HepG2 (cell line): ENCODE results near the gene TTN. TPM values are rescaled to one million over a fixed set of nuclear protein-coding genes. Genes with fewer than 3 reads are reported as not detected.

Experiments
- CBX5 ChIP-seq: sonication (generic); formaldehyde crosslinking; IDR thresholded peaks from 2 replicates; pipeline ENCODE4 v1.4.0; 2020; ENCODE audit warnings: missing genetic modification reagents, borderline replicate concordance
- CEBPG ChIP-seq: IDR thresholded peaks from 2 replicates; pipeline ENCODE4 v1.6.1; 2016
- DR1 ChIP-seq: sonication (generic); formaldehyde crosslinking; IDR thresholded peaks from 2 replicates; pipeline ENCODE4 v1.8.0; 2021; ENCODE audit warnings: mild to moderate bottlenecking, missing genetic modification reagents, inconsistent platforms
- IRF2 ChIP-seq: IDR thresholded peaks from 2 replicates; pipeline ENCODE4 v1.6.1; 2018; ENCODE audit warnings: missing genetic modification reagents, missing compliant biosample characterization
- KLF9 ChIP-seq: IDR thresholded peaks from 2 replicates; pipeline ENCODE4 v1.6.1; 2016; ENCODE audit warnings: low read depth
- MYC ChIP-seq: sonication (generic); formaldehyde crosslinking; IDR thresholded peaks from 2 replicates; pipeline ENCODE4 v1.9.0; 2021; ENCODE audit warnings: missing genetic modification reagents, borderline replicate concordance
- MZF1 ChIP-seq: sonication (generic); formaldehyde crosslinking; IDR thresholded peaks from 2 replicates; pipeline ENCODE4 v1.8.1; 2023; ENCODE audit warnings: mild to moderate bottlenecking, missing genetic modification reagents, borderline replicate concordance
- NFYC ChIP-seq: IDR thresholded peaks from 2 replicates; pipeline ENCODE4 v1.6.1; 2016; ENCODE audit warnings: missing genetic modification reagents, missing compliant biosample characterization
- NRL ChIP-seq: sonication (generic); formaldehyde crosslinking; IDR thresholded peaks from 2 replicates; pipeline ENCODE4 v1.5.0; 2020; ENCODE audit warnings: missing genetic modification reagents, mild to moderate bottlenecking, moderate library complexity, borderline replicate concordance
- PPARG ChIP-seq: conservative IDR thresholded peaks from 2 replicates; pipeline ENCODE4 v1.6.1; 2016; ENCODE audit warnings: missing biosample characterization, missing genetic modification reagents
- RARG ChIP-seq: sonication (generic); formaldehyde crosslinking; IDR thresholded peaks from 2 replicates; pipeline ENCODE4 v1.4.0; 2020; ENCODE audit warnings: low read depth, mild to moderate bottlenecking, missing genetic modification reagents
- SATB2 ChIP-seq: sonication (generic); formaldehyde crosslinking; IDR thresholded peaks from 2 replicates; pipeline ENCODE4 v1.5.0; 2020; ENCODE audit warnings: missing genetic modification reagents
- SMARCE1 ChIP-seq: fragments of 450-650 bp; IDR thresholded peaks from 2 replicates; pipeline ENCODE4 v1.6.1; 2017; ENCODE audit warnings: borderline replicate concordance
- SNAI1 ChIP-seq: sonication (generic); formaldehyde crosslinking; IDR thresholded peaks from 2 replicates; pipeline ENCODE4 v1.5.0; 2020; ENCODE audit warnings: mild to moderate bottlenecking, missing genetic modification reagents, borderline replicate concordance
- TP53 ChIP-seq: sonication (generic); formaldehyde crosslinking; conservative IDR thresholded peaks from 2 replicates; pipeline ENCODE4 v1.4.0; 2020; ENCODE audit warnings: missing genetic modification reagents
- ZC3H13 ChIP-seq: sonication (generic); formaldehyde crosslinking; IDR thresholded peaks from 2 replicates; pipeline ENCODE4 v1.8.1; 2023; ENCODE audit warnings: mild to moderate bottlenecking, missing genetic modification reagents, moderate library complexity
- ZKSCAN1 ChIP-seq: fragments of 150-350 bp; IDR thresholded peaks from 2 replicates; pipeline ENCODE4 v1.6.1; 2014; ENCODE audit warnings: low read length
- ZNF253 ChIP-seq: sonication (generic); formaldehyde crosslinking; IDR thresholded peaks from 2 replicates; pipeline ENCODE4 v1.8.0; 2022; ENCODE audit warnings: mild to moderate bottlenecking, missing genetic modification reagents, borderline replicate concordance
- ZNF30 ChIP-seq: sonication (generic); formaldehyde crosslinking; IDR thresholded peaks from 2 replicates; pipeline ENCODE4 v1.5.0; 2020; ENCODE audit warnings: mild to moderate bottlenecking, missing genetic modification reagents
- ZNF546 ChIP-seq: sonication (generic); formaldehyde crosslinking; conservative IDR thresholded peaks from 2 replicates; pipeline ENCODE4 v1.8.1; 2023; ENCODE audit warnings: mild to moderate bottlenecking, missing genetic modification reagents
- ZNF556 ChIP-seq: sonication (generic); formaldehyde crosslinking; IDR thresholded peaks from 2 replicates; pipeline ENCODE4 v1.4.0; 2020; ENCODE audit warnings: mild to moderate bottlenecking, missing genetic modification reagents, borderline replicate concordance
- ZNF616 ChIP-seq: sonication (generic); formaldehyde crosslinking; IDR thresholded peaks from 2 replicates; pipeline ENCODE4 v1.5.0; 2020; ENCODE audit warnings: low read depth, mild to moderate bottlenecking, missing genetic modification reagents
- ZNF782 ChIP-seq: sonication (generic); formaldehyde crosslinking; IDR thresholded peaks from 2 replicates; pipeline ENCODE4 v1.4.0; 2020; ENCODE audit warnings: missing genetic modification reagents, mild to moderate bottlenecking, borderline replicate concordance
- ZNF792 ChIP-seq: IDR thresholded peaks from 2 replicates; pipeline ENCODE4 v1.6.1; 2016
- ZSCAN12 ChIP-seq: sonication (generic); formaldehyde crosslinking; IDR thresholded peaks from 2 replicates; pipeline ENCODE4 v1.9.0; 2021; ENCODE audit warnings: mild to moderate bottlenecking, missing genetic modification reagents
- polyA plus RNA-seq, 8 experiments: library from polyadenylated mRNA; depleted of rRNA in 3 of 8; stranded (reverse) in 7 of 8; unstranded in 1 of 8; fragments of >200 nt; fragmentation: Illumina TruSeq in 4 of 8; extraction: Trizol in 4 of 8; gene quantifications; 2 replicates each; pipeline versions ENCODE4 v1.2.1 to v1.2.3, GENCODE V29; 2011 to 2016; ENCODE audit warnings: low read depth in 4 of 8, missing spikeins in 1 of 8, mixed read lengths in 1 of 8; ENCODE audit not compliant: insufficient read depth in 1 of 8
- total RNA-seq, 5 experiments: library from RNA; depleted of rRNA; stranded (reverse); fragments of >200 nt; fragmentation: Illumina TruSeq; extraction: Trizol; gene quantifications; 2 replicates each; pipeline ENCODE4 v1.2.3, GENCODE V29; 2016; ENCODE audit warnings: low read depth in 1 of 5
- TF ChIP-seq, protein P1 (sequence below): IDR thresholded peaks from 2 replicates; pipeline ENCODE4 v1.6.1; 2016; ENCODE audit warnings: low read depth, borderline replicate concordance
- TF ChIP-seq, protein P2 (sequence below): sonication (generic); formaldehyde crosslinking; IDR thresholded peaks from 2 replicates; pipeline ENCODE4 v1.9.0; 2021; ENCODE audit warnings: missing genetic modification reagents, borderline replicate concordance
- TF ChIP-seq, protein P3 (sequence below): sonication (generic); formaldehyde crosslinking; conservative IDR thresholded peaks from 2 replicates; pipeline ENCODE4 v1.4.0; 2020; ENCODE audit warnings: missing genetic modification reagents
- TF ChIP-seq, protein P4 (sequence below): sonication (generic); formaldehyde crosslinking; IDR thresholded peaks from 2 replicates; pipeline ENCODE4 v1.5.0; 2020; ENCODE audit warnings: missing genetic modification reagents

TTN gene
- total and polyA plus RNA-seq, 2 of the 13 experiments (the other 11 are each of a cell fraction or from before 2014, with no cell fraction given), result under 0.01 TPM

DNA sequence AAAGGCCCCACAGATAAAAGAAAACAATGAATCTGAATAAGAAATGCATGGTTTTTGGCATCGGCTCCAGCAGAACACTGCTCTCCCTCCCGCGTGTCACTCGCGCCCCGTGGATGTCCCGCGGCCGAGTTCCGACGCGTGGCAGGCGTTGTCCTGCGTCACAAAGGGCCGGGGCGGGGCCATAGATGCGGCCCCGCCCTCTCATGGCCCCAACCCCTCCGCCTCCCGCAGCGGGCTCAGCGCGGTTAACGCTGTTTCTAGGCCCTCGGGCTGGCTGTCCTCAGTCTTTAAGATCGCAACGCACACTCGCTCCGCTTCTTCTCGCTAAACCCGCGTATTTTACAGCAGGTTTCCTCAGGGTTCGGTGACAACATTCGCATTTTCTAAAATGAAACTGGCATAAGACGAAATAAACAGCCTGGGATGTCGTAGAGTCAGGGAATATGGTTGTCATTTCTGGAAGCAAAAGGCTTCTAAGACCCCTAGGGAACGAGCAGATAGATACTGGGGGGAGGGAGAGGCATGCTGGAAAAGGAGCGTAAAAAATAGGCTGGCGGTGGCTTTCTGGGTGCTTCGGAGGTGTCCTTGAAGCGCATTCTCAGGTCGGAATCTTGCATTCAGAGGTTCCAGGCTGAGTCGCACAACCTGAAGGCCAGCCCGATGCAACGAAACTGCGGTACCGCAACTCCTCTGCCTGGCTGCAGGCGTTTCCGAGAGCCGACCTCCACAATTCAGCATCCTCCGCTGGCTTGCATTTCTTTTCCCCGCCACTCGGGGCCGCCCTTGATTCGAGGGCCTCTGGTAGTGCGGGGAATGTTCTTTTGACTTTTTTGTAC lies 328.6 kb downstream of the TTN start, which contains the start of gene FKBP7 (continued):
- TF ChIP-seq, protein P1, sequence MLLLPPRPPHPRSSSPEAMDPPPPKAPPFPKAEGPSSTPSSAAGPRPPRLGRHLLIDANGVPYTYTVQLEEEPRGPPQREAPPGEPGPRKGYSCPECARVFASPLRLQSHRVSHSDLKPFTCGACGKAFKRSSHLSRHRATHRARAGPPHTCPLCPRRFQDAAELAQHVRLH (CRISPR knock-in tag), result peak; percentile 38; the same call in 1 of the 2 replicates
- TF ChIP-seq CBX5 (peak; percentile 75; the same call in 1 of the 2 replicates), NFYC (CRISPR knock-in tag) (0 out of 2 replicates have a peak, but pooled peaks have one; percentile 14), MYC (peak; percentile 96), ZKSCAN1 (no peak), IRF2 (CRISPR knock-in tag) (peak; percentile 79; the same call in 1 of the 2 replicates), SATB2 (CRISPR knock-in tag) (no peak), DR1 (peak; percentile 39), ZNF616 (CRISPR knock-in tag) (peak; percentile 61; the same call in 1 of the 2 replicates), KLF9 (CRISPR knock-in tag) (no peak), MZF1 (no peak; the same call in 1 of the 2 replicates), ZNF253 (peak; percentile 77; the same call in 1 of the 2 replicates), CEBPG (0 out of 2 replicates have a peak, but pooled peaks have one; percentile 18), ZNF30 (CRISPR knock-in tag) (no peak), PPARG (CRISPR knock-in tag) (peak; percentile 48; the same call in 1 of the 2 replicates), SNAI1 (CRISPR knock-in tag) (no peak), ZNF792 (CRISPR knock-in tag) (peak; percentile 66), NRL (CRISPR knock-in tag) (peak; percentile 56; the same call in 1 of the 2 replicates), SMARCE1 (no peak), RARG (CRISPR knock-in tag) (0 out of 2 replicates have a peak, but pooled peaks have one; percentile 27), ZC3H13 (CRISPR knock-in tag) (peak; percentile 84), ZNF546 (CRISPR knock-in tag) (peak; percentile 87), ZSCAN12 (CRISPR knock-in tag) (peak; percentile 35; the same call in 1 of the 2 replicates), ZNF782 (CRISPR knock-in tag) (0 out of 2 replicates have a peak, but pooled peaks have one; percentile 45), TP53 (CRISPR knock-in tag) (0 out of 2 replicates have a peak, but pooled peaks have one; percentile 50), ZNF556 (CRISPR knock-in tag) (0 out of 2 replicates have a peak, but pooled peaks have one; percentile 68)
- TF ChIP-seq, protein P2, sequence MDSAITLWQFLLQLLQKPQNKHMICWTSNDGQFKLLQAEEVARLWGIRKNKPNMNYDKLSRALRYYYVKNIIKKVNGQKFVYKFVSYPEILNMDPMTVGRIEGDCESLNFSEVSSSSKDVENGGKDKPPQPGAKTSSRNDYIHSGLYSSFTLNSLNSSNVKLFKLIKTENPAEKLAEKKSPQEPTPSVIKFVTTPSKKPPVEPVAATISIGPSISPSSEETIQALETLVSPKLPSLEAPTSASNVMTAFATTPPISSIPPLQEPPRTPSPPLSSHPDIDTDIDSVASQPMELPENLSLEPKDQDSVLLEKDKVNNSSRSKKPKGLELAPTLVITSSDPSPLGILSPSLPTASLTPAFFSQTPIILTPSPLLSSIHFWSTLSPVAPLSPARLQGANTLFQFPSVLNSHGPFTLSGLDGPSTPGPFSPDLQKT (CRISPR knock-in tag), result no peak
- TF ChIP-seq, protein P3, sequence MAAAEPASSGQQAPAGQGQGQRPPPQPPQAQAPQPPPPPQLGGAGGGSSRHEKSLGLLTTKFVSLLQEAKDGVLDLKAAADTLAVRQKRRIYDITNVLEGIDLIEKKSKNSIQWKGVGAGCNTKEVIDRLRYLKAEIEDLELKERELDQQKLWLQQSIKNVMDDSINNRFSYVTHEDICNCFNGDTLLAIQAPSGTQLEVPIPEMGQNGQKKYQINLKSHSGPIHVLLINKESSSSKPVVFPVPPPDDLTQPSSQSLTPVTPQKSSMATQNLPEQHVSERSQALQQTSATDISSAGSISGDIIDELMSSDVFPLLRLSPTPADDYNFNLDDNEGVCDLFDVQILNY (CRISPR knock-in tag), result peak; percentile 70
- TF ChIP-seq, protein P4, sequence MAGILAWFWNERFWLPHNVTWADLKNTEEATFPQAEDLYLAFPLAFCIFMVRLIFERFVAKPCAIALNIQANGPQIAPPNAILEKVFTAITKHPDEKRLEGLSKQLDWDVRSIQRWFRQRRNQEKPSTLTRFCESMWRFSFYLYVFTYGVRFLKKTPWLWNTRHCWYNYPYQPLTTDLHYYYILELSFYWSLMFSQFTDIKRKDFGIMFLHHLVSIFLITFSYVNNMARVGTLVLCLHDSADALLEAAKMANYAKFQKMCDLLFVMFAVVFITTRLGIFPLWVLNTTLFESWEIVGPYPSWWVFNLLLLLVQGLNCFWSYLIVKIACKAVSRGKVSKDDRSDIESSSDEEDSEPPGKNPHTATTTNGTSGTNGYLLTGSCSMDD (CRISPR knock-in tag), result no peak
